ENCODE measurements around the gene DUSP22. TPM values are rescaled to one million over a fixed set of nuclear protein-coding genes. Genes with fewer than 3 reads are reported as not detected.

Gene DUSP22
- total and polyA plus RNA-seq, 2 of the 8 experiments (the other 6 are each of a cell fraction or from before 2014, with no cell fraction given), result 15.5 to 32.4 TPM

GRCh38 chr6:348860-349396 is 56.6 kb downstream of the DUSP22 start (continued):
- TF ChIP-seq CBX8 (IDR thresholded peaks at IDR 0.05; ENCODE audit: borderline replicate concordance, low read depth, low read length), result no peak
- TF ChIP-seq ATF2 (IDR thresholded peaks at IDR 0.05; ENCODE audit: low read length), result no peak
- no peak for TF ChIP-seq POU5F1 (IDR thresholded peaks at IDR 0.05; ENCODE audit: low read depth, low read length)
- TF ChIP-seq TAF1 (IDR thresholded peaks at IDR 0.05; ENCODE audit: low read depth, low read length), result no peak
- no peak for TF ChIP-seq SP4 (IDR thresholded peaks at IDR 0.05; ENCODE audit: low read length)
- TF ChIP-seq E2F6 (IDR thresholded peaks at IDR 0.05), result no peak
- no peak for TF ChIP-seq CHD2 (IDR thresholded peaks at IDR 0.05; ENCODE audit: low read length)
